ENCODE data around the gene PPM1H. TPM values are rescaled to one million over a fixed set of nuclear protein-coding genes. Genes with fewer than 3 reads are reported as not detected.
"Not testable (repeated sequence)": the region's sequence is repeated elsewhere in the genome, so short reads cannot be mapped to it uniquely, and the experiment has no call there.

The PPM1H gene
- total RNA-seq, 1 donor from 2014 or later = 5.1 TPM

GRCh38 chr12:62910549-62911169 lies 24.3 kb downstream of the PPM1H start:
- no peak for DNase-seq (ENCODE audit: low spot score)

- no peak for DNase-seq (ENCODE audit: low spot score)
Measured at GRCh38 chr12:62909340-62909739, 25.6 kb downstream of the PPM1H start.

GRCh38 chr12:62908674-62909073 lies 26.3 kb downstream of the PPM1H start:
- DNase-seq (ENCODE audit: low spot score) = no peak

GRCh38 chr12:62907561-62907960 lies 27.4 kb downstream of the PPM1H start:
- DNase-seq (ENCODE audit: low spot score) = no peak

- DNase-seq (ENCODE audit: low spot score) = no peak
Measured at GRCh38 chr12:62907078-62907477, 27.9 kb downstream of the PPM1H start.

GRCh38 chr12:62903151-62903550 lies 31.8 kb downstream of the PPM1H start:
- no peak for DNase-seq (ENCODE audit: low spot score)

- no peak for DNase-seq (ENCODE audit: low spot score)
Measured at GRCh38 chr12:62900686-62901272, 34.2 kb downstream of the PPM1H start.

GRCh38 chr12:62899568-62900390 lies 35.2 kb downstream of the PPM1H start:
- no peak for DNase-seq (ENCODE audit: low spot score)

GRCh38 chr12:62898526-62898925 lies 36.4 kb downstream of the PPM1H start:
- DNase-seq (ENCODE audit: low spot score) = no peak

GRCh38 chr12:62895351-62895877 lies 39.5 kb downstream of the PPM1H start:
- no peak for DNase-seq (ENCODE audit: low spot score)

- DNase-seq (ENCODE audit: low spot score) = no peak
Measured at GRCh38 chr12:62893276-62893675, 41.7 kb downstream of the PPM1H start.

GRCh38 chr12:62891805-62892549 lies 43.0 kb downstream of the PPM1H start:
- no peak for DNase-seq (ENCODE audit: low spot score)

GRCh38 chr12:62888454-62889110 lies 46.4 kb downstream of the PPM1H start:
- DNase-seq (ENCODE audit: low spot score) = no peak

GRCh38 chr12:62886796-62887195 lies 48.2 kb downstream of the PPM1H start:
- DNase-seq (ENCODE audit: low spot score) = no peak

GRCh38 chr12:62885242-62885641 lies 49.7 kb downstream of the PPM1H start:
- DNase-seq (ENCODE audit: low spot score) = no peak

- DNase-seq (ENCODE audit: low spot score) = not testable (repeated sequence)
Measured at GRCh38 chr12:62884832-62885231, 50.1 kb downstream of the PPM1H start.

GRCh38 chr12:62882696-62883095 lies 52.3 kb downstream of the PPM1H start:
- DNase-seq (ENCODE audit: low spot score) = no peak

GRCh38 chr12:62882140-62882539 lies 52.8 kb downstream of the PPM1H start:
- DNase-seq (ENCODE audit: low spot score) = no peak

- no peak for DNase-seq (ENCODE audit: low spot score)
Measured at GRCh38 chr12:62879691-62880090, 55.3 kb downstream of the PPM1H start.

GRCh38 chr12:62879228-62879627 lies 55.7 kb downstream of the PPM1H start:
- not testable (repeated sequence) for DNase-seq (ENCODE audit: low spot score)

GRCh38 chr12:62878211-62878610 lies 56.7 kb downstream of the PPM1H start:
- DNase-seq (ENCODE audit: low spot score) = no peak

Data from mesenteric fat pad (tissue), 1 donor.